GM12891 (cell line): ENCODE results near the gene ENTHD1.

Experiments
- PAX5 ChIP-seq: IDR thresholded peaks from 2 replicates; pipeline ENCODE4 v1.6.1; 2011; ENCODE audit warnings: low read length, moderate library complexity, mild to moderate bottlenecking; ENCODE audit not compliant: insufficient read depth, severe bottlenecking
- POLR2A ChIP-seq: IDR thresholded peaks from 2 replicates; pipeline ENCODE4 v1.6.1; 2011; ENCODE audit warnings: low read depth, low read length, control low read depth
- POLR2AphosphoS5 ChIP-seq: IDR thresholded peaks from 2 replicates; pipeline ENCODE4 v1.6.1; 2011; ENCODE audit warnings: low read depth, low read length, control low read depth
- TAF1 ChIP-seq: IDR thresholded peaks from 2 replicates; pipeline ENCODE4 v1.6.1; 2011; ENCODE audit warnings: low read depth, low read length, control low read depth

DNA sequence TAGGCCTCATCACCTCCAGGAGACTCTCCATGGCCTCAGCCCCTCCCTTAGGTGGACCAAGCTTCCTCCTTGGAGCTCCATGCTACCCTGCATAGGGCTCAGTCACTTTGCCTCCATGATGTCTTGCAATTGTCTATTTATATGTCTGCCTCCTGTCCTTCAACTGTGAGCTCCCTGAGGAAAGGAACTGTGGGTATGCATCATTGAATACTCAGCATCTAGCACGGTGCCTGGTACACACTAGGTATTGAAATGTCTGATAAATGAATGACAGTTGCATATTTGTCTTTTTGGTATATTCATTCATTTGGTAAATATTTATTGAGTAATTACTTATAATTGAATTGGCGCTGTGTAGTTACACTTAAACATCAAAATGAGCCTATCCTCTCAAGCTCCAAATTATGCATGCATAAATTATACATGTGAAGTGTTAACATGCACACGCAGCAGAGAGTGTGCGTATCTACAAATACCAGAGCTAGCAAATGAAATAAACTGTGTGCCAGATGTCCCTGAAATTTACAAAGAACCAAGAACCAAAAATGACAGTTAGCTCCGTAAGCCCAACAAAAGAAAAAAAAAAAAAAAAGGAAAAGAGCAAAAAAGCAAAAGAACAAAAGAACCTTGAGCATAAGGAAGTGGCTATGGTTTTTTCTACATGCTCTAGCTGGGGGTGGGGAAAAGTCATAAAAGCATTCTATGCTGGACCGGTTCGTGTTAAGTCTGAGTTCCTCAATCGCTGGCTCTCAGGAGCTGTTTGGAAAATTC lies 32.5 kb upstream of the ENTHD1 start:
- TF ChIP-seq POLR2AphosphoS5 (no peak), TAF1 (no peak), POLR2A (no peak), PAX5 (no peak)
